Testis (tissue), 3 donors: ENCODE results near the gene PLCL1. TPM values are rescaled to one million over a fixed set of nuclear protein-coding genes. Genes with fewer than 3 reads are reported as not detected.
"Not testable (repeated sequence)": the region's sequence is repeated elsewhere in the genome, so short reads cannot be mapped to it uniquely, and the experiment has no call there.

Source experiments
- DNase-seq: peaks from one replicate; pipeline ENCODE4 v3.0.0-alpha.2; 2019
- H3K27ac ChIP-seq, 2 donors: fragments of 200-600 bp; sonication (generic); one replicate each; pipeline ENCODE4 v1.5.1; 2019
- H3K27me3 ChIP-seq: fragments of 200-600 bp; sonication (generic); one replicate; pipeline ENCODE4 v1.5.1; 2019
- H3K36me3 ChIP-seq: fragments of 200-600 bp; sonication (generic); one replicate; pipeline ENCODE4 v1.5.1; 2017; ENCODE audit warnings: low read depth; ENCODE audit errors: missing control alignments
- H3K4me1 ChIP-seq: fragments of 200-600 bp; sonication (generic); one replicate; pipeline ENCODE4 v1.5.1; 2019
- H3K4me3 ChIP-seq, 2 donors: fragments of 200-600 bp; sonication (generic); one replicate each; pipeline ENCODE4 v1.5.1; 2017 to 2019
- H3K9me3 ChIP-seq: fragments of 200-600 bp; sonication (generic); one replicate; pipeline ENCODE4 v1.5.1; 2017
- POLR2A ChIP-seq: fragments of 450-650 bp; IDR thresholded peaks from one replicate; pipeline ENCODE4 v1.6.1; 2017; ENCODE audit warnings: antibody characterized with exemption, mild to moderate bottlenecking, moderate library complexity
- WGBS, 2 donors: methylation state at CpG; one replicate each; pipeline ENCODE4 v1.1.5; 2018; 5-methylcytosine and 5-hydroxymethylcytosine counted together
- intact Hi-C: fragments of 100-400 bp; cut with DNase I; formaldehyde crosslinking; loops from one replicate; pipeline ENCODE4 v1.15.1; 2023; ENCODE audit warnings: low total_unique reads
- polyA plus RNA-seq: library from polyadenylated mRNA; stranded (reverse); fragments of 350-450 nt; fragmentation: Illumina TruSeq; extraction: RNeasy Lipid Tissue Mini Kit (QIAGEN cat#74804); gene quantifications from one replicate; pipeline ENCODE4 v1.2.3, GENCODE V29; 2014; ENCODE audit warnings: low read depth, low replicate concordance; ENCODE audit not compliant: insufficient read depth
- total RNA-seq, 2 donors: library from RNA; depleted of rRNA; stranded (reverse); fragments of >200 nt; gene quantifications; one replicate each; pipeline ENCODE4 v1.2.3, GENCODE V29; 2016
- TF ChIP-seq, protein P1 (sequence below), 3 experiments: fragments of 450-650 bp in 2 of 3; fragments of 200-600 bp in 1 of 3; sonication (generic) in 1 of 3; IDR thresholded peaks; one replicate each; pipeline ENCODE4 v1.5.1; 2016 to 2019; ENCODE audit warnings: antibody characterized with exemption in 3 of 3, mild to moderate bottlenecking in 2 of 3, moderate library complexity in 1 of 3

PLCL1 gene
- total and polyA plus RNA-seq, 3 donors from 2014 or later = 2.1 to 2.6 (median 2.4) TPM

DNA sequence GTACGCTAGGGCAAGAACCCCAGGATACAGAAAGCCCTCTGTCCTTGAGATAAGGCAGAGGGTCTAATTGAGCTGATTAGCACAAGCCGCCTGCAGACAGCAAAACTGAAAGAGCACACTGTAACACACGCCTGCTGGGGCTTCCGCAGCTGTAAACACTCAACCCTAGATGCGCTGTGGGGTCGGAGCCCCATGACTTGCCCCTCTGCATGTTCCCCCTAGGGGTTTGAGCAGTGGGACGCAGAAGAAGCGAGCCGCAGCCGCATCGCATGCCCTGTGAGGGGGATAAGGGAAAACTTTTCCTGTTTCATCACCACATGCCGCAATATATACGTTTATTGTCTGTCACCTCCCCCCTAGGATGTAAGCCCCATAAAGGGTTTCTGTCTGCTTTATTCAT lies 384.6 kb downstream of the PLCL1 start:
- Histone ChIP-seq H3K27me3 (no peaks in the 10 kb centered on the region), H3K36me3 (no peaks in the 10 kb centered on the region), H3K9me3 (no peaks in the 10 kb centered on the region), H3K4me3 (no peak overlapping the region), H3K4me1 (no peaks in the 10 kb centered on the region), H3K27ac (no peak overlapping the region)
- DNase-seq = no peak
- intact Hi-C loops = no loop called here
- 54 to 56% methylated on average over 13 of the region's 13 CpGs for WGBS, 2 donors
- TF ChIP-seq POLR2A = no peak
- TF ChIP-seq, protein P1, sequence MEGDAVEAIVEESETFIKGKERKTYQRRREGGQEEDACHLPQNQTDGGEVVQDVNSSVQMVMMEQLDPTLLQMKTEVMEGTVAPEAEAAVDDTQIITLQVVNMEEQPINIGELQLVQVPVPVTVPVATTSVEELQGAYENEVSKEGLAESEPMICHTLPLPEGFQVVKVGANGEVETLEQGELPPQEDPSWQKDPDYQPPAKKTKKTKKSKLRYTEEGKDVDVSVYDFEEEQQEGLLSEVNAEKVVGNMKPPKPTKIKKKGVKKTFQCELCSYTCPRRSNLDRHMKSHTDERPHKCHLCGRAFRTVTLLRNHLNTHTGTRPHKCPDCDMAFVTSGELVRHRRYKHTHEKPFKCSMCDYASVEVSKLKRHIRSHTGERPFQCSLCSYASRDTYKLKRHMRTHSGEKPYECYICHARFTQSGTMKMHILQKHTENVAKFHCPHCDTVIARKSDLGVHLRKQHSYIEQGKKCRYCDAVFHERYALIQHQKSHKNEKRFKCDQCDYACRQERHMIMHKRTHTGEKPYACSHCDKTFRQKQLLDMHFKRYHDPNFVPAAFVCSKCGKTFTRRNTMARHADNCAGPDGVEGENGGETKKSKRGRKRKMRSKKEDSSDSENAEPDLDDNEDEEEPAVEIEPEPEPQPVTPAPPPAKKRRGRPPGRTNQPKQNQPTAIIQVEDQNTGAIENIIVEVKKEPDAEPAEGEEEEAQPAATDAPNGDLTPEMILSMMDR (IDR thresholded peaks at IDR 0.05) = no peak

DNA sequence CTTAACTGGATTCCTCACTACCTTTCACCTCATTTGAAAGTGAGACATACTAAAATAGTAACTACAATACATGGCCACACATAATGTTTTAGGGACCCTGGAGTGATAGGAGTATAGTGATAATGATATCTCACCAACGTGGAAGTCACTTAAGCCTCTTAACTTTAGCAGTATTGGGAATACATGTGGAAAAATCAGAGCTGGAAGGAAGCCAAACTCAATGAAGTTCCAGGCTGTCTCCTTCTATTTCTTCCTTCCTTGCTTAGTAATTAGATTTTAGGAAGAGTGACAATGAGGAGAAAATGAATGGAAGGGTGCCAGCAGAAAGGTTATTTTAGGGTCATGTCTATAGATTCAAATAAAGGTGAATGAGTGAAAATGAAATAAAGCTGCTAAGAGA lies 387.3 kb downstream of the PLCL1 start:
- intact Hi-C loops = no loop called here
- no peak overlapping the region for H3K4me3 ChIP-seq

DNA sequence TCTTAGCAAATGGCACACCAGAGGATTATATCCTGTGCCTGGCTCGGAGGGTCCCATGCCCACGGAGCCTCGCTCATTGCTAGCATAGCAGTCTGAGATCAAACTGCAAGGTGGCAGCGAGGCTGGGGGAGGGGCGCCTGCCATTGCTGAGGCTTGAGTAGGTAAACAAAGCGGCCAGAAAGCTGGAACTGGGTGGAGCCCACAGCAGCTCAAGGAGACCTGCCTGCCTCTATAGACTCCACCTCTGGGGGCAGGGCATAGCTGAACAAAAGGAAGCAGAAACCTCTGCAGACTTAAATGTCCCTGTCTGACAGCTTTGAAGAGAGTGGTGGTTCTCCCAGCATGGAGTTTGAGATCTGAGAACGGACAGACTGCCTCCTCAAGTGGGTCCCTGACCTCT lies 392.2 kb downstream of the PLCL1 start:
- H3K4me3 ChIP-seq, H3K27me3 ChIP-seq, DNase-seq, intact Hi-C loops, H3K9me3 ChIP-seq, H3K27ac ChIP-seq, H3K36me3 ChIP-seq, H3K4me1 ChIP-seq: not testable (repeated sequence)
- WGBS, 2 donors = 81 to 96% methylated on average over 6 to 7 of the region's 7 CpGs

More for the DNA sequence above, 387.3 kb downstream of the PLCL1 start:
- TF ChIP-seq, protein P1 (IDR thresholded peaks at IDR 0.05) = no peak
- TF ChIP-seq POLR2A = no peak
- Histone ChIP-seq H3K27ac (no peak overlapping the region), H3K36me3 (no peaks in the 10 kb centered on the region), H3K27me3 (no peaks in the 10 kb centered on the region), H3K9me3 (no peaks in the 10 kb centered on the region), H3K4me1 (no peaks in the 10 kb centered on the region)
- no peak for DNase-seq
- WGBS, 2 donors = 13 to 17% methylated on average over 1 of the region's 1 CpG

Other genes starting within 250 kb of the PLCL1 start
- gene RFTN2, start 129.0 kb upstream of the PLCL1 start, total RNA-seq = 10 to 100 TPM; 16.1 to 25.0 TPM
- 19.8 TPM for gene RFTN2, start 129.0 kb upstream of the PLCL1 start, polyA plus RNA-seq
- 1 to 10 TPM; 5.9 TPM for gene MARS2, start 99.2 kb upstream of the PLCL1 start, total RNA-seq
- gene MARS2, start 99.2 kb upstream of the PLCL1 start, polyA plus RNA-seq = 3.3 TPM
- gene BOLL, start 19.3 kb upstream of the PLCL1 start, total RNA-seq = 10 to 100 TPM; 51.0 to 65.0 TPM
- gene BOLL, start 19.3 kb upstream of the PLCL1 start, polyA plus RNA-seq = 256 TPM